NK-92 (cell line): ENCODE data around the gene INF2.
"Not testable (repeated sequence)": the region's sequence is repeated elsewhere in the genome, so short reads cannot be mapped to it uniquely, and the experiment has no call there.

Source experiments
- DNase-seq: peaks from one replicate; lab custom pipeline; 2025; ENCODE audit not compliant: unreplicated experiment; lab: John Stamatoyannopoulos, UW

Gene INF2

GRCh38 chr14:104689109-104689880, at the start of gene INF2:
Gene INF2 (plus strand): TSS chr14:104689618. CDS start chr14:104701366, 11,748 bp downstream.
- DNase-seq, result no peak

GRCh38 chr14:104639885-104640548, 49.4 kb upstream of the INF2 start:
- no peak for DNase-seq

- no peak for DNase-seq
Observed at GRCh38 chr14:104640681-104641080, 48.7 kb upstream of the INF2 start.

- no peak for DNase-seq
Observed at GRCh38 chr14:104641753-104642539, 47.5 kb upstream of the INF2 start.

GRCh38 chr14:104642540-104642868, 46.9 kb upstream of the INF2 start:
- no peak for DNase-seq

GRCh38 chr14:104643306-104643705, 46.1 kb upstream of the INF2 start:
- no peak for DNase-seq

GRCh38 chr14:104644091-104644635, 45.3 kb upstream of the INF2 start:
- no peak for DNase-seq

- no peak for DNase-seq
Observed at GRCh38 chr14:104644656-104645378, 44.6 kb upstream of the INF2 start.

GRCh38 chr14:104647467-104648043, 41.9 kb upstream of the INF2 start:
- DNase-seq, result no peak

- no peak for DNase-seq
Observed at GRCh38 chr14:104650057-104650980, 39.1 kb upstream of the INF2 start.

- no peak for DNase-seq
Observed at GRCh38 chr14:104650981-104651875, 38.2 kb upstream of the INF2 start.

- no peak for DNase-seq
Observed at GRCh38 chr14:104651876-104652260, 37.5 kb upstream of the INF2 start.

- DNase-seq, result no peak
Observed at GRCh38 chr14:104652386-104652785, 37.0 kb upstream of the INF2 start.

- DNase-seq, result not testable (repeated sequence)
Observed at GRCh38 chr14:104653130-104653920, 36.1 kb upstream of the INF2 start.

GRCh38 chr14:104654119-104654518, 35.3 kb upstream of the INF2 start:
- DNase-seq, result no peak

GRCh38 chr14:104655128-104655848, 34.1 kb upstream of the INF2 start:
- no peak for DNase-seq
